Adipose tissue (tissue), 3 donors: Measurements from ENCODE around the gene SLC39A7. TPM values are rescaled to one million over a fixed set of nuclear protein-coding genes. Genes with fewer than 3 reads are reported as not detected.
"Not testable (repeated sequence)": the region's sequence is repeated elsewhere in the genome, so short reads cannot be mapped to it uniquely, and the experiment has no call there.

ENCODE experiments used
- H3K27ac ChIP-seq: one replicate; pipeline ENCODE4 v1.5.1; 2013; ENCODE audit warnings: low read depth, low read length
- WGBS, 3 donors: extraction: QIAGEN DNeasy Blood & Tissue Kit; methylation state at CpG; one replicate each; pipeline ENCODE4 v1.1.7; 2013; 5-methylcytosine and 5-hydroxymethylcytosine counted together
- polyA plus RNA-seq, 3 donors: library from polyadenylated mRNA; stranded (reverse); fragments of 200-250 nt; gene quantifications; one replicate each; pipeline ENCODE4 v1.2.3, GENCODE V29; 2013
- donor health status: healthy with polysubstance abuse.
- donor health status: Bipolar disorder and iron deficiency.
- donor health status: healthy.

The SLC39A7 gene
- polyA plus RNA-seq, 3 donors = 51.4 to 112 (median 72.1) TPM

DNA sequence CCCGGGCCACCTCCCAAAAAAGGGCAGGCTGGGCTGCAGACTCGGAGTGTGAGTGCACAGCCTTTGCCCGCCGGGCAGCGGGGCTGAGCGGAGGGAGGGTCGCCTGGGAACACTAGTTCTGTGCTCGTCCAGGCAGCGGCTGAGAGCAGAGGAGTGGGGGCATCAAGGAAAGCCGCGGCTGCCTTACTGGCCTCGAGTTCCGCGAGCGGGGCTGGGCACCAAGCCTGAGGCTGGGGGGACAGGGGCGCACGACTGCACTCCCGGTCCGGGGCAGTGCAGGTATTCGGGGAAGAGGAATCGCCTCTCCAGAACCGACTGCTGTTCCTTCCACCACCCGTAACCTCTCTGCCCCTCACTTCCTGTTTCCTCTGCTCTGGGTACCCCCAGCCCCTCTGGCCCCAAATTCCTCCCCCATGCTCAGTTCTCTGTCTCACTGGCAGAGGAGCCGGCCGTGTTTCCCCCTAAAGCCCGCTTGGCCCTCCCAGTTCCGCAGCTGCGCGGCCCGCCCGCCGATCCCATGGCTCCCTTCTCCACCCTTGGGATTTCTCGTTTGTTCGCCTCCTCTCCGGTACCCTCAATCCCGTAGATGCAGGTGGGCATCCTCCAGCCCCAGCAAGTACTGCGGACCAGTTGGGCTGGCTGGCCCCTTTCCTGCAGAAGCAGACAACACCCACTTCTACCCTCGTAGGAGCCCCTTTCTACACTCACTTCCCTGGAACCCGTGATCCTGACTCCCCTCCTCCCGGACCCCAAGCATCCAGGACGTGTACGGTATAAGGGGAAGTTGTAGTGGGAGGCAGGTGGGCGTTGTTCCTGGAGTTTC, 12.7 kb downstream of the SLC39A7 start:
- WGBS, 3 donors = 1 to 2% (median 1%) methylated on average over 35 to 43 of the region's 43 CpGs

DNA sequence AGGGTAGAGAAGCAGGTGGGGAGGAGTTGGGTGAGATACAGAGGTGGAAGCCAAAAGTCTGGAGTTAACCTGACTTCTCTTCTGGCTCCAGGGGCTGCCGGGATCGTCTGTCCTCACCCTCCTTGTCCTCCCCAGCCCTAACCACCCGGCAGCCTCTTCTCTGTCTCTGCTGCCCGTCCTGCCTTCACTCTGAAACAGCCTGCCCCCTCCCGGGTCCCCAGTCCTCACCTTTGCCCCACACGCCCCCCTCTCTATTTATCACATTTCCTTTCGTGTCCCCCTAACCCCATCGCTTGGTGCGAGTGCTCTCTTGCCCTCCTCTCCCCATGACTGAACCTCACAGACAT, 13.3 kb downstream of the SLC39A7 start:
- 18 to 24% (median 22%) methylated on average over 7 to 9 of the region's 9 CpGs for WGBS, 3 donors
- H3K27ac ChIP-seq = no peak overlapping the region

More for the DNA sequence above, 12.7 kb downstream of the SLC39A7 start:
- H3K27ac ChIP-seq = no peak overlapping the region

DNA sequence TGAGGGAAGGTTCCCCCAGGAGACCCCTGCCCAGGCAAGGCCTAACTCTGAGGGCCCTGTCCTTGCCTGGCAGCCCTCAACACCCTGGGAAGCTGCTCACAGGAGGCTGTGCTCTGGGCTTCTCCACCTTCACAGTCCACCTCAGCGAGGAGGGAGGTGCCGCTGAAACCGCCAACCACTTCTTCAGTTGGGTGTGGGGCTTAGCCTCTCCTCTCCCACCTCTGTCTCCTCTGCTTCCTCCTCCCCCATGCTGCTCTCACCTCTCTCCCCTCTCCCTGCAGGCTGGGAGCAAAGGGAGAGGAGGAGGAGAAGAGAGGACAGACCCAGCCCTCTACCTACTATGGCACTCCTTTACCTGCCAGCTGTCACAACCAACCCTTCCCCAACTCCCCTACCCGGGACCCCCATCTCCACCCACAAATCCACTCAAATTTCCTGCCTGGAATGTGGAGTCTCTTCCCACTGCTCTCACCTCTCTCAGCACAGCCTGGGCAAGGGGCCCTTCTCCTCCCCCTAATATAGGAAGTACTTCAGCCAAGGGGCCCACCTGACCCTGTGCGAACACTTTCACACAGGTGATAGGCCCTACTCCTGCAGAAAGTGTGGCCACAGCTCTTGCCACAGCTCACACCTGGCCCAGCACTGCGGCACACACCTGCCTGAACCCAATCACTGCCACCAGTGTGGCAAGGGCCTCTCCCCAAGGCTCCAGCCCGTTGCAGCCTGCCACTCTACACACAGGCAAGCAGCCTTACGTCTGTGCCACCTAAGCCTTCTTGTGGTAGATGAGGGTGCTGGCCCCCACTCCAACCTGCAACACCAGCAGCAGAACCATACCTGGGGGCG, 14.8 kb downstream of the SLC39A7 start:
- WGBS, 3 donors = 74 to 86% (median 78%) methylated on average over 9 of the region's 9 CpGs
- H3K27ac ChIP-seq = no peak overlapping the region

DNA sequence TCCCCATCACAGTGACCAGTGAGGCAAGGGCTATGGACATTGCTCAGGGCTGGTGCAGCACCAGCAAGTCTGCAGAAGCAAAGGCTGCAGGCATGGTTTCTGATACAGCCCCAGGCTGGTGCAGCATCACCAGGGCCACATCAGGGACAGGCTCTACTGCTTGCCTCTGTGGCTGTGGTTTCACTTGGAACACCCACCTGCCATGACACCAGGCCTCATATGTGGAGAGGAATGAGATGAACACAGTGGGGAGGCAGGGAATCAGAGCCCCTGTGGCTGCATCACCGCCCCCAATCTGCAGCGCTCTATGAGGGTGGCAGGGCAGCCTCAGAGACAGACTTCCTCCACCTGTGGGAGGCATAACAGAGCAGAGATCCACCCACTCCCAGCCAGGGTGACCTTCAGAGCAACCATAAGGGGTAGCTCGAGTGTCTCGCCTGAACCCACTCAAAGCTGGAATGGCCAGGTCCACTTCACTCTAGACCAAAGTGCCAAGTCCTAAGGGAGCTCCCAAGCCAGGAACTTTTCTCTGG, 15.5 kb downstream of the SLC39A7 start:
- no peak overlapping the region for H3K27ac ChIP-seq
- 93 to 97% (median 94%) methylated on average over 4 of the region's 4 CpGs for WGBS, 3 donors

DNA sequence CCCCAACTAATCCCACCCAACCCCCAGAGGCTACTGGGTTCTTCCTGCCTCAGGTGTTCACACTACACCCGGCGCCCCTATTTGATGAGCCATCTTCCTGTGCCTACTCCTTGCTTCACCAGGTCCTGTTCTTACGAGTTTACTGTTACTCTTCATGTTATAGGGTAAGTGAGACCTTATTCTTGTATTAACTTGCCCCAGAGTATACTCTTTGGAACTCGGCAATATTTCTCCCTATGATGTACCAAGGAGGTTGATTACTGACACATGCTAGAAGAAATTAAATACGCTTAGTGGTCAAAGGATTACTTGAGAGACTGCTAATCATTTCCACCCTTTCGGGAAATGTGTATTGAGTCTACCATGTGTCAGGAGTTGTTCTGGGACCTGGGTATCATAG, 16.6 kb downstream of the SLC39A7 start:
- 80 to 91% (median 88%) methylated on average over 6 of the region's 6 CpGs for WGBS, 3 donors
- no peak overlapping the region for H3K27ac ChIP-seq

DNA sequence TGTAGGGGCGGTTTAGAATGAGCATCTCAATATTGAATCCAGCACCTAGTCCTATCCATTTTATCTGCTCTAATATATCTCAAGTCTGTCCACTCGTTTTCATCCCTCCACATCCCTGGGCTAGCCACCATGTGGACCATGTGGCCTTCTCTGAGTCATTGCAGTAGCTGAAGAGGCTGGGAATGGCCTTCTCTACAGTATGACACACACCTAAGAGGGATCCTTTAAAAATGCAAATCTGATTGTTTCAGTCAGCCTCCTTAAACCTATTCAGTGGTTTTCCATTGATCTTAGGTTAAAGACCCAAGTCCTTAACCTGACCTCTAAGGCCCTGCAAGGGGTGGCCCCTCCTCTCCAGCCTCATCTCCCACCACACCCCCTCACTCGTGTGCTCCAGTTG, 17.0 kb downstream of the SLC39A7 start:
- 62 to 68% (median 67%) methylated on average over 3 of the region's 3 CpGs for WGBS, 3 donors
- H3K27ac ChIP-seq = no peak overlapping the region

DNA sequence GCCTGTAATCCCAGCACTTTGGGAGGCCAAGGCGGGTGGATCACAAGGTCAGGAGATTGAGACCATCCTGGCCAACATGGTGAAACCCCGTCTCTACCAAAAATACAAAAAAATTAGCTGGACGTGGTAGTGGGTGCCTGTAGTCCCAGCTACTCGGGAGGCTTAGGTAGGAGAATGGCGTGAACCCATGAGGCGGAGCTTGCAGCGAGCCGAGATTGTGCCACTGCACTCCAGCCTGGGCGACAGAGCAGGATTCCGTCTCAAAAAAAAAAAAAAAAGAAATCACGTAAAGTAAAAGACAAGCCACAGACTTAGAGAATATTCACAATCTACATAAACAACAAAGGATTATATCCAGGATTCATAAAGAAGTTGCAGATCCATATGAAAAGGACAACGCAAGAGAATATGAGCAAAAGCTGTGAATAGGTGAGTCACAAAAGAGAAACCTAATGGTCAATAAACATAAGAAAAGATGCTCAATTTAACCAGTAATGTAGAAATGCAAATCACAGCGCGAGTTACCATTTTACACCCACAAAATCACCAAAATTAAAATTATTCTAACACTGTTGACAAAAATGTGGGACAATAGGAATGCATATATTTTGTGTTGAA, 25.9 kb downstream of the SLC39A7 start:
- 43 to 53% (median 48%) methylated on average over 12 to 14 of the region's 14 CpGs for WGBS, 3 donors
- not testable (repeated sequence) for H3K27ac ChIP-seq

DNA sequence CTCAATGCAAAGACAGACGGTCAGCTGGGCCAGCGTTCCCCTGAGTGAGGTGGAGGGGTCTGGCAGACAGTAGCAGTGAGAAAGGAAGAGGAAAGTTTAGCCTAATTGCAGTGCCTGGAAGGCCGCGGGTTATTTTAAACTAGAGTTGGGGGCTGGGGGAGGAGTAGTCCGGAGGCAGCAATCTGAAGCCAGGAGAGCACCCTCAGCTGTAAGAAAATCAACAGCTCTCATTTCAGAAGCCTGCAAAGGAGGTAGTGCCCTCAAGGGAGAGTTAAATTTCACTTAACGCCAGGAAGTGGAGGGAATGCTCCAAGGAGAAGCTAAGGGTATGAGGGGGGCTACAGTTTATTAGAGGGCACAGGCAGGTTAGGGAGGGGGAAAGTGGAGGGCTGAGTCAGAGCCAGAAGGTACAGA, 34.6 kb downstream of the SLC39A7 start:
- WGBS, 3 donors = 23 to 28% (median 25%) methylated on average over 6 of the region's 6 CpGs
- H3K27ac ChIP-seq = no peak overlapping the region

DNA sequence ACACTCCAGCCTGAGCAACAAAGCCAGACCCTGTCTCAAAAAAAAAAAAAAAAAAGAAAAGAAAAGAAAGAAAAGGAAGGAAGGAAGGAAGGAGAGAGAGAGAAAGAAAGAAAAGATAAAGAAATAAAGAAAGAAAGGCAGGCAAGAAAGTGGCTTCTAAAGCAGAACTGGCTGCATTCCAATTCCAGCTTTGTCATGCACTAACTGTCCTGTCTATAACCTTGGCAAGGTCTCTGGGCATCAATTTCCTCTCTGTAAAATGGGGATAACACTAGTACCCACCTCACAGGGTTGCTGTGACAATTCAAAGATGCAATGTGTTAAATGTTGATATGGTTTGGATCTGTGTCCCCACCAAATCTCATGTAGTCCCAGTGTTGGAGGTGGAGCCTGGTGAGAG, 35.7 kb downstream of the SLC39A7 start:
- H3K27ac ChIP-seq = no peak overlapping the region

DNA sequence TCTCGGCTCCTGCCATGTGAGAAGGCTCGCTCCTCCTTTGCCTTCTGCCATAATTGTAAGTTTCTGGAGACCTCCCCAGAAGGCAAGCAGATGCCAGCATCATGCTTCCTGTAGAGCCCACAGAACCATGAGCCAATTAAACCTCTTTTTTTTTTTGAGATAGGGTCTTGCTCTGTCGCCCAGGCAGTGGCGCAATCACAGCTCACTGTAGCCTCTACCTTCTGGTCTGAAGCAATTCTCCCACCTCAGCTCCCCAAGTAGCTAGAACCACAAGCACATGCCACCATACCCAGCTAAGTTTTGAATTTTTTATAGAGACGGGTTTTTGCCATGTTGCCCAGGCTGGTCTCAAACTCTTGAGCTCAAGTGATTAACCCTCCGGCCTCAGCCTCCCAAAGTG, 36.2 kb downstream of the SLC39A7 start:
- WGBS, 3 donors = 87 to 89% (median 89%) methylated on average over 6 of the region's 6 CpGs

DNA sequence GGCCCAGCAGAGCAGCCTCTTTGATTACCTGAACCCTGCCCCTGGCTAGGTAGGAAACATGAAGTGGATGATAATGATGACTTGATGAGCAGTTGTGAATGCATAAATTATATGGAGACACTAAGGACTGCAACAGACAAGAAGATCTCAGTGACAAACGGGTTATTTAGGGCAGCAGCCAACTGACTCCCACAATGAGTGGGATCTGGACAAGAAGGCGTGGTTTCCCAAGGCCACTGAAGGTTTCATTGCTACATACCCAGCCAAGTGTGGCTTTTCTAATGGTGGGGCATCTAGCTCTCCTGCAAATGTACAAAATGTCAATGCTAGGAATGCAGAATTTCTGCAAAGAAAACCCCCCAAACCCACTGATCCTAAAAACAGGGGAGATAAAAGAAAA, 37.1 kb downstream of the SLC39A7 start:
- no peak overlapping the region for H3K27ac ChIP-seq
- WGBS, 3 donors = 40 to 62% (median 60%) methylated on average over 2 of the region's 2 CpGs

More for the DNA sequence above, 36.2 kb downstream of the SLC39A7 start:
- no peak overlapping the region for H3K27ac ChIP-seq

DNA sequence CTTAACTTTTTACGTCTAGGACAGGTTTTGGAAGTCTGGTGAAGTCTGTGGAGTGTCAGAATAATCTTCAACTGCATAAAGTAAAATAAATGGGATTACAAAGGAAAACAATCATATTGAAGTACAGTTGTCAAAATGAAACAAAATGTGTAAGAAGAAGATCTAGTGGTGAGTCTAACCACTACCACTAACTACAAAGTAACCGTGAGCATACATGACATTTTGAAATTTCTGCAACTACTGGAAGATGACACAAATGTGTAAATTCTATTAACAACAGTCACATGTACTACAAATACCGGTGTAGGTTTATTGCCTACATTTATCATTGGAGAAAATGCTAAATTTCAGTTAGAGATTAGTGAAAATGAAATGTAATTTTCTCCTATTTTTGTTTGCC, 41.3 kb downstream of the SLC39A7 start:
- H3K27ac ChIP-seq = no peak overlapping the region
- WGBS, 3 donors = 43 to 67% (median 51%) methylated on average over 3 of the region's 3 CpGs

DNA sequence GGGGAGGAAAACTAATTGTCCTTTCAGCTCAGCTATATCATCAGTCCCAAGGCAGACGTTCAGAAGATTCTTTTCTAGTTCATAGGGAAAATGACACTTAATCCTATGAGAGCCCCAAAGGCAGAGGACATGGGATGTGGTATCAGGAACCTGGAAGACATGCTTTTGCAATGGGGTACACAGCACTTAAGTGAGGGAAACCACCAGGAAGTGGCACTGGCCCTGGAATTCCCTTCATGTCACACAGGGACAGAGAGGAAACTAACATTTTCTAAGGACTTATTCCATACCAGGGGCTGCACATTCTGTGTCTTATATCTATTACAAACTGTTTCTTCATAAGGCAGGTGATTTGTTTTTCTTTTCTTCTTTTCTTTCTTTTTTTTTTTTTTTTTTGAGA, 42.8 kb downstream of the SLC39A7 start:
- H3K27ac ChIP-seq = no peak overlapping the region
- WGBS, 3 donors = 37 to 45% (median 41%) methylated on average over 1 of the region's 1 CpG

DNA sequence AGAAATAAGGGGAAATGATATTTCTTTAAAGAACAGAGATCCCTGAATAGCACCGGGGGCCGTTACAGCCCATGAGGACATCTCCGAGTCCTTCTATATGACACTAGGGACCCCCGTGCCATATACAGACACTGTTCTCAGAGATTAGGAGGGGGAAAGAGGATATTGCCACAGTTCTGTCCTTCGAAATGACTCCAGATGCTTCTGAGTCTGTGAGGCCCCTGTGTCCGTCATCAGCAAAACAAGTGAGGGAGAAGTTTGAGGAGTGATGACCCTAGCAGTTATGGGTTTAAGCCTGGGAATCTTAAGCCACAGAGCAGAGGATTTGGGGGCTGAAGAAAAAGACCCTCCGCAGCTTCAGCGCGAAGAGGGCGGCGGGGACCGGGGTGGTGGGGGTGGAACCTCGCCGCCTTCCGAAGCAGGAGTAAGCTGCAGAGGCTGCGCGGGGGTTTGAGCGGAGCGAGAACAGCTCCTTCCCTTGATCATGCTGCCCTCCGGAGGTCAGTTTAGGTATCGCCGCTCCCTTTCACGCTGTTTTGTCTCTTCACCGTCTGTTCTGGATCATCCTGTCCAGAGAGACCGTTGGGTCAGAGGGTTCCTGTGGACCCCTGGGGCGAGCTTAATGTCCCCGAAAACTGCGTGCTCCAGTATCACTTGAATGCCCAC, 47.4 kb downstream of the SLC39A7 start:
- peak overlapping the region; percentile 44 for H3K27ac ChIP-seq
- WGBS, 3 donors = 2 to 4% (median 3%) methylated on average over 28 of the region's 28 CpGs

DNA sequence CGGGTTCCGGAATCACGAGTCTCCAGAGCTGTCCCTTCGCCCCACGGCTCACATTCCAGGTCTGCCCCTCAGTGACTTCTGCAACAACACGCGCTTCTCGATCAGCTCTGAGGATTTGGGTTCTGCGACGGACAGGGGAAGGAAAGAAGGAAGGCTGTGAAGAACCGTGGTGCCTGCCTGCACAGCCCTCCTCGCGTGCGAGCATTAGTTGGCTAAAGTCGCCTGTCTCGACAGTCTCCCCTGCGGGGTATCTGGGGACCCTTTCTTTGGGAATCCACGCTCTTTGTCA, 47.9 kb downstream of the SLC39A7 start:
- 0% methylated on average over 17 to 18 of the region's 18 CpGs for WGBS, 3 donors
- H3K27ac ChIP-seq = peak overlapping the region; percentile 44

DNA sequence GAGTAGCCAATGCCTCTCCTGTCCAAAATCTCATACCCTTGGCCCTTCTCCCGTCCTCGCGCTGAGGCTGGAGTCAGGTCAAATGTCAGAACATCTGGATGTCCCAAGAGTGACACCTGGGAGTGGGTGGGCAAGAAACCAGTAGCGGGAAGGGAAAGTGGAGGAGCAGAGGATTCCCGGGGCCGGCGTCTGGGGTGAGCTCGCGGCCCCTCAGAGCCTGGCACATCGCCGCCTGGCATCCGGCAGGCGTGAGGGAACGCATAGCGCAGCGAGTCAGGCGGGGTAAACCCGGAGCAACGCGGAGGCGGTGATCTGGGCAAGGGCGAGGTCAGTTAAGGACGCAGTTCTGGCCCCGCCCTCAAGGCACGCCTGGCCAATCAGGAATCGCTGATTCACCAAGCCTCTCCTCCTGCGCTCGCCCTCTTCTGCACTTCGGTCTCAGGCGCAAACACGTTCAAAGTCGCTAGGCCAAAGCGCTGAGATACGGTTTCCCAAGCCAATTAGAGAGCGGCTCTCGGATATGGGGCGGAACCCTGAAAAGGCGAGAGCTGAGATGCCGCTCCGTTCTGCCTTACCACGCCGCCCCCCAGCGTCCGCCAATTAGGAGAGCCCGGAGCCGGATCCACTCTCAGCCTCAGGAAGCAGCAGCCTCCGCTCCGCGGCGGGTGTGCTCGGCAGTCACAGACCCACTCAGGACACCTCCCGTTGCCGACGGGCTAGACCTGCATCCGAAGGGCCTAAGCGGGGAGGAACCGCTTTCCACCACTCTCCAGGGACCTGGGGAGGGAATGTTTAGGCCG, 48.5 kb downstream of the SLC39A7 start:
- WGBS, 3 donors = 0% methylated on average over 58 of the region's 58 CpGs
- H3K27ac ChIP-seq = peak overlapping the region; percentile 44

DNA sequence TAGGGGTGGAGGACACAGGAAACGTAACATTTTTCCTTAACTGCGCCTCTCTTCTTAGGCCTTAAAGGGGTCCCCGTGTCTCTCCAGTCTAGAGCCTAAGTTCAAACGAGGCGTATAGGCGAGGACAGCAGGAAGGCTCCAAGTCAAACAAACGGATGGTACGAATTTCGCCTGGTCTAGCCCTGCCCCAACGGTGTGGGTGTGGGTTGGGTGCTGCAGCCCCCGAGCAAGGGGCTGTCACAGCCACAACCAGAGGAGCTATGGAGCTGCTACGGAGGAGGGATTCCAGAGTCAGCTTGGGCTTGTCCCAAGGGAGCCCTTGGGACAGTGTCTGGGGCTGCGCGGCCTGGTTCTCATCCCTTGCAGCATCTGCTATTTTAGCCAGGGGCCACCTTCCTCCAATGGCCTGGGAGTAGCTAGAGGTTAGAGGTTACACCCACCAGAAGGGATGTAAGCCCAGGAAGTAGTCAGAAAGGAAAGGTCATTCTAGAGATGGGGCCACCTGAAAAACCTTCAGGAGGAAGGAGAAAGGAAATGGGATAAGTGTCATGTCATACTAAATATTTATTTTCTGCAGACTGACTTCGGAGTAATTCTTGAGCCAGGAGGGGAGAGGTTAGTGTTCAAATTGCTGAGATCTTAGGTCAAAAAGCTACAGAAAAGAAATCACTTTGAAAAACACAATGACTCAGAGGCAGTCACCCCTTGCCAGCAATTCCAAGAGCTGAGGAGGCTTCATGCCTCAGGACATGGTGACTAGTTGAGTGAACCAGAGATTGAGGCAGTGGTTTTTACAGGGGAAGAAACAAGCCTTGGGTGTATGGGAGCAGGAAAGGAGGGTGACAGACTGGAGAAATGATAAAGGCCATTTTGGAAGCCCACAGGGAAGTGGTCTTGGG, 49.3 kb downstream of the SLC39A7 start:
- 11 to 17% (median 17%) methylated on average over 15 of the region's 15 CpGs for WGBS, 3 donors
- H3K27ac ChIP-seq = peak overlapping the region; percentile 85
